Activated T-cell treated with anti-CD3 and anti-CD28 coated beads, Interleukin-2, amount 50 U/mL, for 1 hour (primary cell): Measurements from ENCODE around the gene CAST.

Experiments used
- DNase-seq: peaks from one replicate; pipeline ENCODE4 v3.0.0-alpha.2; 2020

Gene CAST

GRCh38 chr5:96823900-96824380 lies 161.8 kb downstream of the CAST start:
- no peak for DNase-seq
